Loucy (cell line): ENCODE results near the gene PELI2.

Source experiments
- H2AFZ ChIP-seq: fragments of 200-600 bp; sonication (generic); 2 replicates; pipeline ENCODE4 v1.6.0; 2016; ENCODE audit warnings: antibody characterized with exemption, mild to moderate bottlenecking, low read length, moderate library complexity
- H3F3A ChIP-seq: fragments of 200-600 bp; 2 replicates; pipeline ENCODE4 v1.6.0; 2016; ENCODE audit warnings: antibody characterized with exemption, low read depth, mild to moderate bottlenecking
- H3K27me3 ChIP-seq: fragments of 200-600 bp; sonication (generic); 2 replicates; pipeline ENCODE4 v1.6.1; 2014; ENCODE audit warnings: low read length, mild to moderate bottlenecking; ENCODE audit not compliant: insufficient read depth, poor library complexity, severe bottlenecking
- H3K36me3 ChIP-seq: fragments of 200-600 bp; sonication (generic); 2 replicates; pipeline ENCODE4 v1.6.1; 2016; ENCODE audit warnings: low read length; ENCODE audit not compliant: insufficient read depth
- H3K4me1 ChIP-seq: fragments of 200-600 bp; sonication (generic); 2 replicates; pipeline ENCODE4 v1.5.1; 2014; ENCODE audit warnings: low read length, mild to moderate bottlenecking; ENCODE audit not compliant: insufficient read depth, poor library complexity, severe bottlenecking
- H3K4me2 ChIP-seq: fragments of 200-600 bp; sonication (generic); 2 replicates; pipeline ENCODE4 v1.6.0; 2014; ENCODE audit warnings: antibody characterized with exemption, low read length, low read depth, mild to moderate bottlenecking; ENCODE audit not compliant: poor library complexity, severe bottlenecking
- H3K4me3 ChIP-seq: fragments of 200-600 bp; sonication (generic); 2 replicates; pipeline ENCODE4 v1.5.1; 2014; ENCODE audit warnings: low read length, mild to moderate bottlenecking, mixed read lengths; ENCODE audit not compliant: poor library complexity, severe bottlenecking
- H3K79me2 ChIP-seq: fragments of 200-600 bp; sonication (generic); 2 replicates; pipeline ENCODE4 v1.6.1; 2014; ENCODE audit warnings: low read length; ENCODE audit not compliant: insufficient read depth
- H3K9ac ChIP-seq: fragments of 200-600 bp; sonication (generic); 2 replicates; pipeline ENCODE4 v1.6.0; 2014; ENCODE audit warnings: mild to moderate bottlenecking, low read depth, low read length, moderate library complexity; ENCODE audit not compliant: poor library complexity, severe bottlenecking
- H3K9me2 ChIP-seq: fragments of 200-600 bp; sonication (generic); replicated peaks from 2 replicates; pipeline ENCODE4 v1.6.1; 2016; ENCODE audit warnings: low read depth, low read length, mixed read lengths
- H3K9me3 ChIP-seq: fragments of 200-600 bp; sonication (generic); 2 replicates; pipeline ENCODE4 v1.6.1; 2014; ENCODE audit warnings: mild to moderate bottlenecking, antibody characterized with exemption, low read length, low read depth; ENCODE audit not compliant: insufficient read depth
- H4K20me1 ChIP-seq: fragments of 200-600 bp; sonication (generic); 2 replicates; pipeline ENCODE4 v1.6.0; 2014; ENCODE audit warnings: antibody characterized with exemption, low read length, mild to moderate bottlenecking; ENCODE audit not compliant: insufficient read depth, poor library complexity, severe bottlenecking
- CTCF ChIP-seq: fragments of 200-600 bp; sonication (generic); conservative IDR thresholded peaks from 2 replicates; pipeline ENCODE4 v1.5.1; 2014; ENCODE audit warnings: mild to moderate bottlenecking, antibody characterized with exemption, low read length
- EZH2phosphoT487 ChIP-seq: fragments of 200-600 bp; IDR thresholded peaks from 2 replicates; pipeline ENCODE4 v1.6.1; 2018; ENCODE audit warnings: antibody characterized with exemption, mild to moderate bottlenecking, moderate library complexity, borderline replicate concordance

The PELI2 gene

GRCh38 chr14:56087671-56088471 is 30.3 kb upstream of the PELI2 start:
- Histone ChIP-seq H3K27me3 (no peaks in the 10 kb centered on the region), H3K4me2 (no peak overlapping the region), H3K9me3 (no peaks in the 10 kb centered on the region), H3K9me2 (no peaks in the 10 kb centered on the region), H3K9ac (no peak overlapping the region), H3K36me3 (no peaks in the 10 kb centered on the region), H3F3A (no peaks in the 10 kb centered on the region), H4K20me1 (no peaks in the 10 kb centered on the region), H2AFZ (no peak overlapping the region), H3K4me3 (no peak overlapping the region), H3K4me1 (peaks cover 7% of the 10 kb centered on the region), H3K79me2 (no peaks in the 10 kb centered on the region)
- TF ChIP-seq EZH2phosphoT487 (no peak), CTCF (no peak)

DNA sequence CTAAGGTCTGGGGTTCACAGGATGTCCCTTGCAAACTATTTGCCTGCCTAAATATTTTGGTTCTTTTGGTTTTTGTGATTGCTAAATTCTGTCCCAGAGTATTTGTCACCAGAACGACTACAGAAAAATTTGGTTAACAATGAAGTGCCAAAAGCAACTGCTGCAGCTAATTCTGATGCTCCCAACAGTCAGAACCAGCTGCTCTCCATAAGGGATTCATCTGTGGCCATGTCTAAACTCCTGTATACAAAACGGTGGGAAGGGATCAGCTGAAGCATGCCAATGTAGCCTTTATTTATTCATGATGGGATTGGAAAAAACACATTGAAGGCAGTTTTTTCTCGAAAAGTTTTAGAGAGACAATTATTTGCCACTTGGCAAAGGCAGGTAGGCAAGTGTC is 29.3 kb upstream of the PELI2 start:
- H3K9me2 ChIP-seq = no peaks in the 10 kb centered on the region
- no peaks in the 10 kb centered on the region for H3K36me3 ChIP-seq
- H3K4me1 ChIP-seq = peaks cover 7% of the 10 kb centered on the region
- no peak overlapping the region for H3K4me3 ChIP-seq
- no peaks in the 10 kb centered on the region for H3K27me3 ChIP-seq
- H3K9ac ChIP-seq = no peak overlapping the region
- H3K4me2 ChIP-seq = no peak overlapping the region
- TF ChIP-seq EZH2phosphoT487 (no peak), CTCF (no peak)
- no peaks in the 10 kb centered on the region for H4K20me1 ChIP-seq
- no peaks in the 10 kb centered on the region for H3F3A ChIP-seq
- H2AFZ ChIP-seq = no peak overlapping the region
- no peaks in the 10 kb centered on the region for H3K9me3 ChIP-seq
- H3K79me2 ChIP-seq = no peaks in the 10 kb centered on the region

GRCh38 chr14:56092763-56093162 is 25.4 kb upstream of the PELI2 start:
- no peak overlapping the region for H3K4me2 ChIP-seq
- H4K20me1 ChIP-seq = no peaks in the 10 kb centered on the region
- H3K27me3 ChIP-seq = no peaks in the 10 kb centered on the region
- no peaks in the 10 kb centered on the region for H3K9me2 ChIP-seq
- no peaks in the 10 kb centered on the region for H3K79me2 ChIP-seq
- TF ChIP-seq CTCF (no peak), EZH2phosphoT487 (no peak)
- H3F3A ChIP-seq = no peaks in the 10 kb centered on the region
- no peak overlapping the region for H3K4me3 ChIP-seq
- peaks cover 6% of the 10 kb centered on the region for H3K4me1 ChIP-seq
- H2AFZ ChIP-seq = no peak overlapping the region
- H3K9me3 ChIP-seq = no peaks in the 10 kb centered on the region
- H3K36me3 ChIP-seq = no peaks in the 10 kb centered on the region
- H3K9ac ChIP-seq = no peak overlapping the region
